Astrocyte of the cerebellum (primary cell): ENCODE data around the gene ITGAL.
A peak's percentile ranks its signal among the peaks of the same experiment; 100 is the strongest.
"Not testable (repeated sequence)": the region's sequence is repeated elsewhere in the genome, so short reads cannot be mapped to it uniquely, and the experiment has no call there.

ENCODE experiments used
- DNase-seq: peaks from one replicate; pipeline ENCODE4 v3.0.0-alpha.2; 2011; ENCODE audit warnings: low read depth
- H3K4me3 ChIP-seq: 2 replicates; pipeline ENCODE4 v1.5.1; 2011; ENCODE audit warnings: mild to moderate bottlenecking, low read depth, low read length, moderate library complexity
- CTCF ChIP-seq: IDR thresholded peaks from 2 replicates; pipeline ENCODE4 v1.5.1; 2012; ENCODE audit warnings: low read length, low read depth, moderate library complexity, mild to moderate bottlenecking; ENCODE audit errors: missing control alignments
- in situ Hi-C: cut with HindIII; loops from 2 replicates; pipeline ENCODE4 v1.10.0; 2017; ENCODE audit warnings: low sequenced_read_pairs

Gene ITGAL

GRCh38 chr16:30445408-30446202 lies 26.9 kb upstream of the ITGAL start, which contains the start of gene SEPHS2:
Gene SEPHS2, minus strand, starts transcription at chr16:30445874. Its CDS starts 147 bp downstream, at chr16:30445727.
- in situ Hi-C loops, result no loop called here
- H3K4me3 ChIP-seq, result peak within 1 kb of the TSS; percentile 87
- TF ChIP-seq CTCF, result peak; percentile 49

GRCh38 chr16:30446203-30446595 lies 26.3 kb upstream of the ITGAL start:
- TF ChIP-seq CTCF, result no peak
- in situ Hi-C loops, result no loop called here
- DNase-seq, result no peak
- H3K4me3 ChIP-seq, result peak overlapping the region; percentile 87

More at GRCh38 chr16:30445408-30446202, 26.9 kb upstream of the ITGAL start, which contains the start of gene SEPHS2:
- DNase-seq, result peak; percentile 94

- DNase-seq, result no peak
- no peak overlapping the region for H3K4me3 ChIP-seq
- in situ Hi-C loops, result no loop called here
- TF ChIP-seq CTCF, result no peak
Measured at GRCh38 chr16:30447512-30448226, 24.9 kb upstream of the ITGAL start.

DNA sequence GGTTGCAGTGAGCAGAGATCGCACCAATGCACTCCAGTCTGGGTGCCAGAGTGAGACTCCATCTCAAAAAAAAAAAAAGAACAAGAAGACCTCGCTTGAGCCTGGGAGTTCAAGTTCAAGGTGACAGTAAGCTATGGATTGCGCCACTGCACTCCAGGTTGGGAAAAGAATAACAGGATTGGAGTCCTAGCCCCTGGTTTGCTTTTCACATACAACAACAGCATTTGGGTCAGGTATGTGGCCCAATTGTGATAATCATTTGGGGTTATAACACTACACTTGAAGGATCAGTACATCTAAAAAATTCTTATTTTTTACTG lies 23.5 kb upstream of the ITGAL start:
- no peak for DNase-seq
- in situ Hi-C loops, result no loop called here
- no peak for TF ChIP-seq CTCF
- no peak overlapping the region for H3K4me3 ChIP-seq

- H3K4me3 ChIP-seq, in situ Hi-C loops, DNase-seq: not testable (repeated sequence)
Measured at GRCh38 chr16:30452709-30453580, 19.6 kb upstream of the ITGAL start.

GRCh38 chr16:30456302-30456701 lies 16.2 kb upstream of the ITGAL start:
- in situ Hi-C loops, result no loop called here
- no peak for DNase-seq
- TF ChIP-seq CTCF, result no peak
- no peak overlapping the region for H3K4me3 ChIP-seq
